CD14-positive monocyte (primary cell): ENCODE data around the gene MUC12. TPM values are rescaled to one million over a fixed set of nuclear protein-coding genes. Genes with fewer than 3 reads are reported as not detected.
"Not testable (repeated sequence)": the region's sequence is repeated elsewhere in the genome, so short reads cannot be mapped to it uniquely, and the experiment has no call there.

Experiments used
- DNase-seq, 3 donors: peaks; one replicate each; pipeline ENCODE4 v3.0.0-alpha.2; 2011 to 2022
- H2AFZ ChIP-seq: 2 replicates; pipeline ENCODE4 v1.6.0; 2012; ENCODE audit warnings: mild to moderate bottlenecking, low read depth, low read length, inconsistent platforms; ENCODE audit not compliant: insufficient read depth, poor library complexity, severe bottlenecking
- H3K27ac ChIP-seq, 2 donors: 1 replicate in 1 of 2; 2 replicates in 1 of 2; pipeline ENCODE4 v1.5.1; 2012 to 2013; ENCODE audit warnings: low read length in 2 of 2, control low read depth in 1 of 2, inconsistent platforms in 1 of 2, low read depth in 1 of 2, mild to moderate bottlenecking in 1 of 2
- H3K27me3 ChIP-seq, 2 donors: one replicate each; pipeline versions ENCODE4 v1.6.0 to v1.6.1; 2011 to 2013; ENCODE audit warnings: low read length in 2 of 2; ENCODE audit not compliant: control insufficient read depth in 2 of 2, insufficient read depth in 2 of 2
- H3K36me3 ChIP-seq, 2 donors: replicated peaks in 1 of 2; 1 replicate in 1 of 2; 2 replicates in 1 of 2; pipeline versions ENCODE4 v1.5.1 to v1.6.1; 2012 to 2013; ENCODE audit warnings: low read length in 2 of 2, control low read depth in 1 of 2, inconsistent platforms in 1 of 2, mild to moderate bottlenecking in 1 of 2; ENCODE audit not compliant: insufficient read depth in 2 of 2, control insufficient read depth in 1 of 2
- H3K4me1 ChIP-seq, 2 donors: 1 replicate in 1 of 2; 2 replicates in 1 of 2; pipeline versions ENCODE4 v1.5.1 to v1.6.1; 2012 to 2013; ENCODE audit warnings: low read length in 2 of 2, control low read depth in 1 of 2, inconsistent platforms in 1 of 2, mild to moderate bottlenecking in 1 of 2, moderate library complexity in 1 of 2; ENCODE audit not compliant: insufficient read depth in 2 of 2, control insufficient read depth in 1 of 2
- H3K4me2 ChIP-seq: replicated peaks from 2 replicates; pipeline ENCODE3; 2012; ENCODE audit warnings: low read length, moderate library complexity, mild to moderate bottlenecking; ENCODE audit not compliant: poor library complexity, severe bottlenecking; ENCODE audit errors: extremely low read depth
- H3K4me3 ChIP-seq, 3 experiments: fragments of 200-600 bp in 1 of 3; sonication (generic) in 1 of 3; replicated peaks in 1 of 3; 1 replicate in 2 of 3; 2 replicates in 1 of 3; pipeline ENCODE4 v1.5.1; 2011 to 2013; ENCODE audit warnings: low read length in 3 of 3, mild to moderate bottlenecking in 3 of 3, control low read depth in 2 of 3, low read depth in 2 of 3, inconsistent platforms in 1 of 3, moderate library complexity in 1 of 3
- H3K79me2 ChIP-seq: 2 replicates; pipeline ENCODE4 v1.6.0; 2012; ENCODE audit warnings: mild to moderate bottlenecking, control low read depth, inconsistent platforms, low read length, moderate library complexity; ENCODE audit not compliant: insufficient read depth
- H3K9ac ChIP-seq: 2 replicates; pipeline ENCODE4 v1.6.0; 2017; ENCODE audit warnings: low read length, mild to moderate bottlenecking; ENCODE audit not compliant: insufficient read depth, poor library complexity, severe bottlenecking
- H3K9me3 ChIP-seq, 2 donors: replicated peaks in 1 of 2; 1 replicate in 1 of 2; 2 replicates in 1 of 2; pipeline versions ENCODE4 v1.5.1 to v1.6.1; 2012 to 2013; ENCODE audit warnings: low read length in 2 of 2, control low read depth in 1 of 2; ENCODE audit not compliant: control insufficient read depth in 1 of 2, insufficient read depth in 1 of 2
- H4K20me1 ChIP-seq: 2 replicates; pipeline ENCODE4 v1.6.0; 2012; ENCODE audit warnings: mild to moderate bottlenecking, low read length, control low read depth, moderate library complexity; ENCODE audit not compliant: insufficient read depth
- H3K27ac Mint-ChIP-seq, 7 donors: one replicate each; pipeline ENCODE4 v1.8.0; 2020; ENCODE audit warnings: mild to moderate bottlenecking in 7 of 7, mixed read lengths in 7 of 7, moderate library complexity in 6 of 7, inconsistent platforms in 2 of 7
- H3K27me3 Mint-ChIP-seq, 3 donors: one replicate each; pipeline ENCODE4 v1.8.0; 2021 to 2022; ENCODE audit warnings: low read depth in 3 of 3, mild to moderate bottlenecking in 3 of 3, mixed read lengths in 3 of 3, moderate library complexity in 3 of 3, inconsistent platforms in 1 of 3
- H3K36me3 Mint-ChIP-seq, 2 donors: one replicate each; pipeline ENCODE4 v1.8.0; 2020; ENCODE audit warnings: mixed read lengths in 2 of 2, inconsistent platforms in 1 of 2, mild to moderate bottlenecking in 1 of 2
- H3K4me1 Mint-ChIP-seq: one replicate; pipeline ENCODE4 v1.8.0; 2020; ENCODE audit warnings: mild to moderate bottlenecking, mixed read lengths
- H3K4me3 Mint-ChIP-seq, 2 donors: one replicate each; pipeline ENCODE4 v1.8.0; 2020; ENCODE audit warnings: mild to moderate bottlenecking in 2 of 2, mixed read lengths in 2 of 2, moderate library complexity in 1 of 2
- H3K9me3 Mint-ChIP-seq, 7 donors: one replicate each; pipeline ENCODE4 v1.8.0; 2020 to 2022; ENCODE audit warnings: mixed read lengths in 7 of 7, mild to moderate bottlenecking in 6 of 7, moderate library complexity in 6 of 7, inconsistent platforms in 2 of 7
- CTCF ChIP-seq: fragments of 200-600 bp; IDR thresholded peaks from one replicate; pipeline ENCODE4 v1.8.0; 2022; ENCODE audit warnings: antibody characterized with exemption, mild to moderate bottlenecking
- WGBS: methylation state at CpG from one replicate; pipeline ENCODE4 v1.1.5; 2013; ENCODE audit warnings: missing lambda C conversion rate; ENCODE audit not compliant: insufficient coverage; 5-methylcytosine and 5-hydroxymethylcytosine counted together
- intact Hi-C, 2 donors: fragments of 100-400 bp; cut with micrococcal nuclease; formaldehyde crosslinking; loops; one replicate each; pipeline versions ENCODE4 v1.15.0 to v1.15.1; 2023
- polyA plus RNA-seq, 3 donors: library from polyadenylated mRNA; depleted of rRNA in 1 of 3; unstranded in 2 of 3; stranded (reverse) in 1 of 3; fragments of 300-500 nt in 2 of 3; fragments of >200 nt in 1 of 3; fragmentation: Illumina TruSeq in 2 of 3; gene quantifications; 1 replicate in 2 of 3; 2 replicates in 1 of 3; pipeline ENCODE4 v1.2.3, GENCODE V29; 2012 to 2021

Gene MUC12
- polyA plus RNA-seq, 3 donors, result 0.44 TPM; not detected in 2

- Mint-ChIP-seq H3K27me3 (peaks cover 9 to 31% (median 30%) of the 10 kb centered on the region in 3 donors), H3K4me3 (no peak overlapping the region), H3K27ac (no peak overlapping the region), H3K4me1 (peaks cover 10% of the 10 kb centered on the region), H3K9me3 (peaks cover 0 to 2% (median 0%) of the 10 kb centered on the region in 7 donors), H3K36me3 (no peaks in the 10 kb centered on the region)
- no peak for TF ChIP-seq CTCF
- Histone ChIP-seq H3K79me2 (no peaks in the 10 kb centered on the region), H3K9me3 (no peaks in the 10 kb centered on the region), H2AFZ (no peak overlapping the region), H3K4me3 (no peak overlapping the region), H3K4me1 (peaks cover 4 to 5% of the 10 kb centered on the region in 2 donors), H3K27ac (no peak overlapping the region), H3K36me3 (no peaks in the 10 kb centered on the region), H4K20me1 (no peaks in the 10 kb centered on the region), H3K9ac (no peak overlapping the region), H3K4me2 (no peak overlapping the region), H3K27me3 (no peaks in the 10 kb centered on the region)
- intact Hi-C loops, result no loop called here
- no peak for DNase-seq
Measured at GRCh38 chr7:100921039-100921438, 48.3 kb upstream of the MUC12 start.

- DNase-seq, H3K36me3 Mint-ChIP-seq, H3K9me3 Mint-ChIP-seq, H3K4me1 ChIP-seq, H3K4me3 ChIP-seq, intact Hi-C loops, H3K79me2 ChIP-seq, H3K9me3 ChIP-seq, H4K20me1 ChIP-seq, H3K27me3 ChIP-seq, H3K9ac ChIP-seq, H2AFZ ChIP-seq, H3K4me1 Mint-ChIP-seq, H3K27ac ChIP-seq, H3K36me3 ChIP-seq, H3K4me2 ChIP-seq, H3K4me3 Mint-ChIP-seq: not testable (repeated sequence)
- Mint-ChIP-seq H3K27me3 (peaks cover 7 to 27% (median 21%) of the 10 kb centered on the region in 3 donors), H3K27ac (peak overlapping the region in 1 of 7 donors; percentile 42)
- WGBS, result 56% methylated on average over 3 of the region's 4 CpGs
Measured at GRCh38 chr7:100923616-100924015, 45.7 kb upstream of the MUC12 start.
